Brain microvascular endothelial cell (primary cell): ENCODE results near the gene RUFY4.

Experiments used
- DNase-seq: peaks from one replicate; pipeline ENCODE4 v3.0.0-alpha.2; 2020
- H3K27ac ChIP-seq: fragments of 250-450 bp; sonication (Bioruptor Pico); 2 replicates; pipeline ENCODE4 v1.5.1; 2020; ENCODE audit warnings: mild to moderate bottlenecking, moderate library complexity
- H3K27me3 ChIP-seq: fragments of 250-450 bp; sonication (Bioruptor Pico); replicated peaks from 2 replicates; pipeline ENCODE4 v1.5.1; 2020; ENCODE audit warnings: mild to moderate bottlenecking
- H3K36me3 ChIP-seq: fragments of 250-450 bp; sonication (Bioruptor Pico); replicated peaks from 2 replicates; pipeline ENCODE4 v1.5.1; 2020; ENCODE audit warnings: mild to moderate bottlenecking
- H3K4me3 ChIP-seq: 2 replicates; pipeline ENCODE4 v1.5.1; 2011; ENCODE audit warnings: low read depth, mild to moderate bottlenecking, control low read depth, low read length, moderate library complexity
- CTCF ChIP-seq: IDR thresholded peaks from 2 replicates; pipeline ENCODE4 v1.5.1; 2011; ENCODE audit warnings: low read depth, mild to moderate bottlenecking, moderate library complexity, low read length, control low read depth, inconsistent platforms; ENCODE audit errors: missing control alignments
- in situ Hi-C: cut with HindIII; loops from 2 replicates; pipeline ENCODE4 v1.10.0; 2017; ENCODE audit warnings: low sequenced_read_pairs, low pct_ligation_motif_present

Gene RUFY4

GRCh38 chr2:218029366-218030360, 39.4 kb upstream of the RUFY4 start:
- Histone ChIP-seq H3K27ac (no peak overlapping the region), H3K36me3 (no peaks in the 10 kb centered on the region), H3K4me3 (no peak overlapping the region), H3K27me3 (peaks cover 16% of the 10 kb centered on the region)
- in situ Hi-C loops: no loop called here
- TF ChIP-seq CTCF: no peak
- no peak for DNase-seq

- H3K27ac ChIP-seq: no peak overlapping the region
- DNase-seq: no peak
- peaks cover 16% of the 10 kb centered on the region for H3K27me3 ChIP-seq
- no peaks in the 10 kb centered on the region for H3K36me3 ChIP-seq
- H3K4me3 ChIP-seq: no peak overlapping the region
- TF ChIP-seq CTCF: no peak
- in situ Hi-C loops: no loop called here
These were observed 38.5 kb upstream of the RUFY4 start for GRCh38 chr2:218030409-218031195.

GRCh38 chr2:218031261-218031660, 37.8 kb upstream of the RUFY4 start:
- no peak for DNase-seq
- peaks cover 16% of the 10 kb centered on the region for H3K27me3 ChIP-seq
- no peak overlapping the region for H3K4me3 ChIP-seq
- no peak overlapping the region for H3K27ac ChIP-seq
- in situ Hi-C loops: no loop called here
- no peak for TF ChIP-seq CTCF
- H3K36me3 ChIP-seq: no peaks in the 10 kb centered on the region

GRCh38 chr2:218031771-218032257, 37.2 kb upstream of the RUFY4 start:
- Histone ChIP-seq H3K27ac (no peak overlapping the region), H3K4me3 (no peak overlapping the region), H3K36me3 (no peaks in the 10 kb centered on the region), H3K27me3 (peaks cover 16% of the 10 kb centered on the region)
- in situ Hi-C loops: no loop called here
- no peak for TF ChIP-seq CTCF
- DNase-seq: no peak

- DNase-seq: no peak
- Histone ChIP-seq H3K27ac (no peak overlapping the region), H3K36me3 (no peaks in the 10 kb centered on the region), H3K4me3 (no peak overlapping the region), H3K27me3 (peaks cover 18% of the 10 kb centered on the region)
- no peak for TF ChIP-seq CTCF
- in situ Hi-C loops: no loop called here
These were observed 36.5 kb upstream of the RUFY4 start for GRCh38 chr2:218032336-218033171.
